DOHH2 (cell line): ENCODE results near the gene CGB8.

Experiments used
- H3F3A ChIP-seq: fragments of 200-600 bp; sonication (generic), shearing (Covaris generic); 2 replicates; pipeline ENCODE4 v1.6.0; 2016; ENCODE audit warnings: antibody characterized with exemption, mild to moderate bottlenecking; ENCODE audit not compliant: control insufficient read depth, insufficient read depth
- H3K27ac ChIP-seq: fragments of 200-600 bp; sonication (generic); 2 replicates; pipeline ENCODE4 v1.5.1; 2014; ENCODE audit warnings: low read depth, mild to moderate bottlenecking, low read length, moderate library complexity
- H3K27me3 ChIP-seq: fragments of 200-600 bp; sonication (generic); 2 replicates; pipeline ENCODE4 v1.6.1; 2014; ENCODE audit warnings: mild to moderate bottlenecking, low read length, mixed read lengths; ENCODE audit not compliant: control insufficient read depth
- H3K36me3 ChIP-seq: fragments of 200-600 bp; sonication (generic); 2 replicates; pipeline ENCODE4 v1.6.1; 2014; ENCODE audit warnings: mild to moderate bottlenecking, low read length, moderate library complexity, mixed read lengths; ENCODE audit not compliant: control insufficient read depth
- H3K4me1 ChIP-seq: fragments of 200-600 bp; sonication (generic); 2 replicates; pipeline ENCODE4 v1.6.1; 2014; ENCODE audit warnings: mild to moderate bottlenecking, low read length, mixed read lengths; ENCODE audit not compliant: control insufficient read depth
- H3K4me2 ChIP-seq: fragments of 200-600 bp; sonication (generic); 2 replicates; pipeline ENCODE4 v1.6.0; 2014; ENCODE audit warnings: mild to moderate bottlenecking, low read length, moderate library complexity
- H3K4me3 ChIP-seq: fragments of 200-600 bp; sonication (generic); 2 replicates; pipeline ENCODE4 v1.5.1; 2014; ENCODE audit warnings: mild to moderate bottlenecking, low read length, mixed read lengths
- H3K79me2 ChIP-seq: fragments of 200-600 bp; sonication (generic); 2 replicates; pipeline ENCODE4 v1.6.1; 2014; ENCODE audit warnings: mild to moderate bottlenecking, low read length, mixed read lengths; ENCODE audit not compliant: control insufficient read depth
- H3K9me2 ChIP-seq: fragments of 200-600 bp; sonication (generic); replicated peaks from 2 replicates; pipeline ENCODE4 v1.6.1; 2014; ENCODE audit warnings: mild to moderate bottlenecking, low read length, mixed read lengths; ENCODE audit not compliant: control insufficient read depth
- H3K9me3 ChIP-seq: fragments of 200-600 bp; sonication (generic); 2 replicates; pipeline ENCODE4 v1.6.1; 2014; ENCODE audit warnings: antibody characterized with exemption, low read length, mixed read lengths; ENCODE audit not compliant: control insufficient read depth, insufficient read depth
- H4K20me1 ChIP-seq: fragments of 200-600 bp; sonication (generic); 2 replicates; pipeline ENCODE4 v1.6.0; 2014; ENCODE audit warnings: low read depth, mild to moderate bottlenecking, antibody characterized with exemption, low read length, moderate library complexity; ENCODE audit not compliant: control insufficient read depth, insufficient read depth
- EZH2phosphoT487 ChIP-seq: fragments of 200-600 bp; sonication (generic); IDR thresholded peaks from 2 replicates; pipeline ENCODE4 v1.6.1; 2017; ENCODE audit warnings: borderline replicate concordance, mild to moderate bottlenecking, antibody characterized with exemption, low read length, moderate library complexity, mixed read lengths
- TF ChIP-seq, protein P1 (sequence below): fragments of 200-600 bp; sonication (generic); IDR thresholded peaks from one replicate; pipeline ENCODE4 v1.5.1; 2014; ENCODE audit warnings: antibody characterized with exemption, mild to moderate bottlenecking, low read depth, low read length; ENCODE audit not compliant: poor library complexity, severe bottlenecking

CGB8 gene

DNA sequence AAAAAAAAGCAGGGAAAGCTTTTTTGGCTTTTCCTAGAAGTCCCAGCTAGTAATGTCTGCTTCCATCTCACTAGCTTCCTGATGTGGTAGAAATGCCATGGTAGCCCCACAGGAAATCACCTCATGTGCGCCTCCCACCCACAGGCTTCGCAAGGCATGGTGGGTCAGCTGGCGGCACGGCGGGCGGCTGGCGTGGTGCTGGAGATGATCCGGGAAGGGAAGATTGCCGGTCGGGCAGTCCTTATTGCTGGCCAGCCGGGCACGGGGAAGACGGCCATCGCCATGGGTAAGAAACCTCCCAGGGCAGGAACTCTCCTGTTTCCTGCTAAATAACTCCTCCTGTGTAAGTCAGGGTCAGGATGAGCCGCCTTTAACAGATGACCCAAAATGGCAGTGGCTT, 44.8 kb downstream of the CGB8 start:
- Histone ChIP-seq H3K4me1 (peaks cover 4% of the 10 kb centered on the region), H3K9me2 (no peaks in the 10 kb centered on the region), H4K20me1 (no peaks in the 10 kb centered on the region; the same call in 1 of the 2 replicates), H3K4me3 (no peak overlapping the region), H3F3A (no peaks in the 10 kb centered on the region), H3K27ac (no peak overlapping the region), H3K27me3 (no peaks in the 10 kb centered on the region), H3K4me2 (no peak overlapping the region), H3K79me2 (peaks cover 17% of the 10 kb centered on the region), H3K36me3 (peaks cover 69% of the 10 kb centered on the region), H3K9me3 (no peaks in the 10 kb centered on the region)
- TF ChIP-seq EZH2phosphoT487: no peak
- TF ChIP-seq, protein P1, sequence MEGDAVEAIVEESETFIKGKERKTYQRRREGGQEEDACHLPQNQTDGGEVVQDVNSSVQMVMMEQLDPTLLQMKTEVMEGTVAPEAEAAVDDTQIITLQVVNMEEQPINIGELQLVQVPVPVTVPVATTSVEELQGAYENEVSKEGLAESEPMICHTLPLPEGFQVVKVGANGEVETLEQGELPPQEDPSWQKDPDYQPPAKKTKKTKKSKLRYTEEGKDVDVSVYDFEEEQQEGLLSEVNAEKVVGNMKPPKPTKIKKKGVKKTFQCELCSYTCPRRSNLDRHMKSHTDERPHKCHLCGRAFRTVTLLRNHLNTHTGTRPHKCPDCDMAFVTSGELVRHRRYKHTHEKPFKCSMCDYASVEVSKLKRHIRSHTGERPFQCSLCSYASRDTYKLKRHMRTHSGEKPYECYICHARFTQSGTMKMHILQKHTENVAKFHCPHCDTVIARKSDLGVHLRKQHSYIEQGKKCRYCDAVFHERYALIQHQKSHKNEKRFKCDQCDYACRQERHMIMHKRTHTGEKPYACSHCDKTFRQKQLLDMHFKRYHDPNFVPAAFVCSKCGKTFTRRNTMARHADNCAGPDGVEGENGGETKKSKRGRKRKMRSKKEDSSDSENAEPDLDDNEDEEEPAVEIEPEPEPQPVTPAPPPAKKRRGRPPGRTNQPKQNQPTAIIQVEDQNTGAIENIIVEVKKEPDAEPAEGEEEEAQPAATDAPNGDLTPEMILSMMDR: no peak

DNA sequence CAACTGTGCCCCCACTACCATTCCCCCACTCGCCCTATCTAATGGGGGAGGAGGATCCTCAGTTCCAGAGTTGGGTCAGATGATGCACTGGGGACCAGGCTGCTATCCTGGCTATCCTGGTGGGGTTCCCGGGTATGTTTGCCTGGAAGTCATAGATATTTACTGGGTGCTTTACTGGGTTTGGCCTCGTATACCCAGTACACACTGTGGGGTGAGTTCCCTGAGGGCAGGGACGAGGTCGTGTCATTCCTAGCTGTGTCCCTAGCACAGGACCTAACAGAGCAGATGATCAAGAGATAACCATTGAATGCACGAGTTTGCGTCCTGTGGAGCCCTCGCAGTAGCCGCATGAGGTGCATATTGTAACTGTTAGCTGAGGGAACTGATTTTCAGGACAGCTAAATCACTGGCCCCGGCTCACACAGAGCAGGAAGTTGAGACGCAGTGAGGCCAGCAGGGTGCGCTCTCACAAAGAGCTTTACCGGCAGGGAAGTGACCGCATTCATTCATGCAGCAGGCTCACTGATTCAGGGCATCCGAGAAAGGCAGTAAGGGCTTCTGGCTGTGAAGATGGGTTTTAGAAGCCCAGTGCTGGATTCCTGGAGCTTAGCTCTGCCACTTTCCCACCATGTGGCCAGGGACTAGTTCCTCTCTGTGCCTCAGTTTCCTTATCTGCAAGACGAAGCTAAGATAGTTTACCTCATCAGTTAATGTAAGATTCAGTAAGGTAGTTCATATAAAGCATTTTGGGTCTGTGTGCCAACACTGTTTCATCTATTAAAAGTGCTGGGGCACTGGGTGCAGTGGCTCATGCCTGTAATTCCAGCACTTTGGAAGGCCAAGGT, 49.2 kb downstream of the CGB8 start:
- Histone ChIP-seq H4K20me1 (peaks cover 4% of the 10 kb centered on the region; the same call in 1 of the 2 replicates), H3K36me3 (peaks cover 62% of the 10 kb centered on the region)

DNA sequence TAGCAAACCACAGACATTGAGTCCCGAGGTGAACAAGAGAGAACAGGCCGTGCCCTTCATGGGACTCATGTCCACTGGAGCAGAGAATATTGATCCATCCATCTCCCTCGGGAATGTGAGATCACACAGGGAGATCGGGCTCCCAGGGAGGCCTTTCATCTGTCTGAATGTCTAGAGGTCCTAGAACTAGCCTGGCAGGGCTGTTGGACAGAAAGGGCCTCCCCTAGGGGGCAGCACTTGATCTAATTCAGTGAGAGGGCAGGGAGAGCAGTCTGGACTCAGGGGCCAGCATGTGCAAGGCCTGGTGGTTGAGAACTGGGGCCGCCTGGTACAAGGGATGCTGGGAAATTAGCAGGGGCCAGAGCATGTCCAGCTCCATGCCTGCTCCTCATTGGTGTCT, 50.9 kb downstream of the CGB8 start:
- no peak for TF ChIP-seq EZH2phosphoT487
- TF ChIP-seq, protein P1: peak; percentile 85
- Histone ChIP-seq H3K79me2 (peaks cover 71% of the 10 kb centered on the region), H4K20me1 (peaks cover 4% of the 10 kb centered on the region; the same call in 1 of the 2 replicates)

More for the DNA sequence above, 49.2 kb downstream of the CGB8 start:
- Histone ChIP-seq H3F3A (no peaks in the 10 kb centered on the region), H3K9me3 (no peaks in the 10 kb centered on the region), H3K4me3 (no peak overlapping the region), H3K4me2 (no peak overlapping the region), H3K4me1 (peaks cover 12% of the 10 kb centered on the region), H3K27ac (no peak overlapping the region), H3K79me2 (peaks cover 60% of the 10 kb centered on the region), H3K9me2 (no peaks in the 10 kb centered on the region), H3K27me3 (no peaks in the 10 kb centered on the region)
- TF ChIP-seq, protein P1: peak; percentile 92
- no peak for TF ChIP-seq EZH2phosphoT487

More for the DNA sequence above, 50.9 kb downstream of the CGB8 start:
- peaks cover 56% of the 10 kb centered on the region for H3K36me3 ChIP-seq
- no peaks in the 10 kb centered on the region for H3K9me2 ChIP-seq
- peaks cover 16% of the 10 kb centered on the region for H3K4me1 ChIP-seq
- H3F3A ChIP-seq: no peaks in the 10 kb centered on the region
- no peak overlapping the region for H3K4me3 ChIP-seq
- H3K27ac ChIP-seq: no peak overlapping the region
- no peak overlapping the region for H3K4me2 ChIP-seq
- H3K9me3 ChIP-seq: no peaks in the 10 kb centered on the region
- H3K27me3 ChIP-seq: no peaks in the 10 kb centered on the region
